HL-60 (cell line): ENCODE measurements around the gene RIMBP3C.
"Not testable (repeated sequence)": the region's sequence is repeated elsewhere in the genome, so short reads cannot be mapped to it uniquely, and the experiment has no call there.

Experiments
- DNase-seq, 2 experiments: peaks; one replicate each; pipeline ENCODE4 v3.0.0-alpha.2; 2010 to 2020; ENCODE audit warnings: low read depth in 1 of 2, low spot score in 1 of 2
- H3K27ac ChIP-seq: fragments of 250-450 bp; sonication (Bioruptor Pico); replicated peaks from 2 replicates; pipeline ENCODE4 v1.5.1; 2020; ENCODE audit warnings: mild to moderate bottlenecking, moderate library complexity
- H3K27me3 ChIP-seq: fragments of 250-450 bp; sonication (Bioruptor Pico); 2 replicates; pipeline ENCODE4 v1.5.1; 2021; ENCODE audit warnings: mild to moderate bottlenecking, moderate library complexity; ENCODE audit not compliant: insufficient read depth, poor library complexity, severe bottlenecking
- H3K4me3 ChIP-seq: replicated peaks from 2 replicates; pipeline ENCODE4 v1.5.1; 2011; ENCODE audit warnings: mild to moderate bottlenecking, control low read depth, low read length; ENCODE audit not compliant: insufficient read depth
- CTCF ChIP-seq: IDR thresholded peaks from one replicate; pipeline ENCODE4 v1.5.1; 2011; ENCODE audit warnings: low read length, control low read depth, inconsistent platforms; ENCODE audit not compliant: insufficient read depth
- GABPA ChIP-seq: IDR thresholded peaks from 2 replicates; pipeline ENCODE4 v1.6.1; 2012; ENCODE audit warnings: low read depth
- POLR2AphosphoS5 ChIP-seq: IDR thresholded peaks from 2 replicates; pipeline ENCODE4 v1.6.1; 2012; ENCODE audit warnings: low read depth
- REST ChIP-seq: IDR thresholded peaks from 2 replicates; pipeline ENCODE4 v1.6.1; 2012; ENCODE audit warnings: low read depth; ENCODE audit not compliant: insufficient replicate concordance
- SPI1 ChIP-seq: IDR thresholded peaks from 2 replicates; pipeline ENCODE4 v1.6.1; 2012; ENCODE audit warnings: low read depth, mild to moderate bottlenecking, borderline replicate concordance
- long read RNA-seq: library from polyadenylated mRNA; unstranded; transcript quantifications from one replicate; pipeline ENCODE4 v2.0.0, GENCODE V29; 2020

The RIMBP3C gene
- long read RNA-seq = 0 reads

GRCh38 chr22:21551361-21551760 is at the start of gene RIMBP3C:
Gene RIMBP3C (minus strand): TSS chr22:21551461. CDS start chr22:21550976, 485 bp downstream.
- not testable (repeated sequence) for DNase-seq, H3K4me3 ChIP-seq, H3K27me3 ChIP-seq, H3K27ac ChIP-seq

GRCh38 chr22:21599053-21599893 is 48.0 kb upstream of the RIMBP3C start:
- no peak for DNase-seq
- no peak overlapping the region for H3K4me3 ChIP-seq
- TF ChIP-seq REST = no peak
- no peak for TF ChIP-seq SPI1
- no peak for TF ChIP-seq POLR2AphosphoS5
- no peak for TF ChIP-seq CTCF
- TF ChIP-seq GABPA = no peak
- H3K27me3 ChIP-seq = no peaks in the 10 kb centered on the region
- H3K27ac ChIP-seq = no peak overlapping the region

- Histone ChIP-seq H3K27me3 (no peaks in the 10 kb centered on the region), H3K27ac (no peak overlapping the region), H3K4me3 (no peak overlapping the region)
- no peak for DNase-seq
- no peak for TF ChIP-seq POLR2AphosphoS5
- no peak for TF ChIP-seq CTCF
- TF ChIP-seq GABPA = no peak
- TF ChIP-seq SPI1 = no peak
- no peak for TF ChIP-seq REST
Observed at GRCh38 chr22:21598302-21598701, 47.0 kb upstream of the RIMBP3C start.

- not testable (repeated sequence) for DNase-seq, H3K4me3 ChIP-seq, H3K27me3 ChIP-seq, H3K27ac ChIP-seq
Observed at GRCh38 chr22:21596356-21597135, 45.3 kb upstream of the RIMBP3C start.
